A204.1 (cell line): Measurements from ENCODE around the gene SNTG2.

ENCODE experiments used
- FAIRE-seq: peaks from 2 replicates; lab custom pipeline; 2012; peaks lifted over from hg19 to GRCh38; lab: Jason Lieb, UNC

The SNTG2 gene

DNA sequence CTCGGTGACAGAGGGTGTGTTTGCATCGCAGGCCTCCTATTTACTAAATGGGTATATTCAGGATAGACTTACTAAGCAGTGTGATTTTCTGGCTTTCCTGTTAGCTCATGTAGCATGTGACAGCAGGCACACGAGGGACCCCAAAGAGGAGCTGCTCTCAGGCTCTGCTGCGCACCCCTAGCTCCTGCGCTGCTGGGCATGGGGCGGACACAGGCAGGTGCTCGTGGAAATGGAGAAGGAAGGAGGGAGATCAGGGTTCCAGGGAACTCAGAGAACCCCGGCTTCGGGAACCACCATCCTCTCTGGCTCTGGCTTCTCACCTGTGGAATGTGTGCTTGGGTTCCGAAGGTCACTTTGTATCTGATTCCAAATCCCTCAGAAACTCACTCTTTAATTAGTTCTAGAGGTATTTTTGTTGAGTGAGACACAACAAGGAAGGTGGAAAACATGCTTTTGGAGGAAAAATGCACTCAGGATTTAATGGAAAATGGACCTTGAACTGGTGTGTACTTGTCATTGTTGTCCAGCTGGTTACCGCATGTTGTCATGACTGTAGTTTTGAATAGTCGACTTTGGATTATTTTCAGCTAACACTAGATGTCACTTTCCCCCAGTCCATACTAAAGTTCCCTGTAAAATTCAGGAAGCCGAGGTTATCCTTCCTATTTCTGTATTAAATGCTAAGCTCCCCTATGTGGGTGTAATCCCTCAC lies 3.5 kb downstream of the SNTG2 start:
- FAIRE-seq, result peak; percentile 46

DNA sequence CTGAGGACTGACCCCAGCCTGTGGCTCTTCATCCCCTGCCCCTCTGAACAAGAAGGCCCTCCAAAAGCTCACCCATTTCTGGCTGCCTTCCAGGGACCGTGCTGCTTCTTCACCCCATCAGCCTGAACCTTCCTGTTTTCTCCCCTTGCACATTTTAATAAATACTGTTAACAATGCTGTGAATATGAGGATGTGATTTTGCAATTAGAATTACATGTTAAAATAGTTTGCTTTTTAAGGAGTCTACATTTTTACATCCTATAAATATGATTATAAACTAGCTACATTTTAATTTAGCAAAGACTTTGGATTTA lies 4.0 kb downstream of the SNTG2 start:
- FAIRE-seq, result no peak

DNA sequence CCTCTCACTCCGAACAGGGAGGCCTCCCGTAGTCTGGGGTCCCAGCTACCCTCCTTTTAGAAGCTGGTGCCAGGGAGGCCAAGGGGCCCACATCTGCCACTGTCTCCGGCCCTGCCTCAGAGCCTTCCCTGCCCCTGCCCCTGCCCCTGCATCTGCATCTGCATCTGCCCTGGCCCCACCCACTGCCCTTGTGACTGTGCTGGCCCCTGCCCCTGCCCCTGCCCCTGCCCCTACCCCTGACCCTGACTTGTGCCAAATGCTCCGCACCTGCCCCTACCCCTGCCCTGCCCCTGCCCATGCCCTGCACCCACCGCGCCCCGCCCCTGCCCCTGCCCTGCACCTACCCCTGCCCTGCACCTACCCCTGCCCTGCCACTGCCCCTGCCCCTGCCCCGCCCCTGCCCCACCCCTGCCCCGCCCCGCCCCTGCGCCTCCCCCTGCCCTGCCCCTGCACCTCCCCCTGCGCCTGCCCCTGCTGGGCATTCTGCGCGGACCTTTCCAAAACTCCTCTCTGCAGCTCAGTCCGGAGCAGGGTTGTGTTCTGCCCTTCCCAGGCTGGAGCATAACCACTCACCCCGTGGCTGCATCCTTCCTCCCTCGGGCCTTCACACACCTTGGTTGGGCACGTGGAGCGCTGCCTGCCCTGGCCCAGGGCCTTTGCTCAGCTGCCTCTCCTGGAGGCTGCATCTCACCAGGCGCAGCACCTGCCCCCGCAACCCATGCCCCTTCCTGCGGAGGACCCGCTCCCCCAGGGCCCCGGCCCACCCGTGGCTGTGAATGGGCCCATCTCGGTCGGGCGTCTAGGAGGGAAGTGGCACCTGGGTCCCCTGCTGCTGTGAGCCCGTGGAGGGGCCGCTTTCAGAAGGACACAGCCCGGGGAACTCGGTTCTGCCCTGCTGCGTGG lies 5.4 kb downstream of the SNTG2 start:
- no peak for FAIRE-seq

DNA sequence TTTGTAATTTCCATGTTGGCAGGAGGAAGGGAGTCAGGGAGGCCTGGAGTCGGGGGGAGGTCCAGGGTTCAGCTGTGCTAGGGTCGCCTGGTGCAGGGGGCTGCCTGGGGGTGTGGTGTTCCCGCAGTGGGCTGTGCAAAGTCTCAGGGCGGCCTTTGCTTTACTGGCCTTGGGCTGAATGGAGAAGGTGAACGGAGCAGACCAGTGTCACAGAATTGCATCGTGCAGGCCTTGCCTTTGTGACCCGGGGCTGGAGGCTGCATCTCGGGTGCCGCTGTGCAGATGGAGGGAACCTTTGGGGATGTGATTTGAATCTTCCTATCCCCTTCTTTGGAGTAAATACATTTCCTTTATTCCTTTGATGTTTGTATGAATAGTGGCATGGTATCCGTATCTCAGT lies 8.8 kb downstream of the SNTG2 start:
- no peak for FAIRE-seq

- FAIRE-seq, result no peak
Observed at GRCh38 chr2:960061-960736, 9.6 kb downstream of the SNTG2 start.

GRCh38 chr2:961786-962185 lies 11.1 kb downstream of the SNTG2 start:
- FAIRE-seq, result no peak

- no peak for FAIRE-seq
Observed at GRCh38 chr2:963876-964275, 13.2 kb downstream of the SNTG2 start.

- no peak for FAIRE-seq
Observed at GRCh38 chr2:964562-964961, 13.9 kb downstream of the SNTG2 start.

GRCh38 chr2:965640-966147 lies 15.0 kb downstream of the SNTG2 start:
- no peak for FAIRE-seq

DNA sequence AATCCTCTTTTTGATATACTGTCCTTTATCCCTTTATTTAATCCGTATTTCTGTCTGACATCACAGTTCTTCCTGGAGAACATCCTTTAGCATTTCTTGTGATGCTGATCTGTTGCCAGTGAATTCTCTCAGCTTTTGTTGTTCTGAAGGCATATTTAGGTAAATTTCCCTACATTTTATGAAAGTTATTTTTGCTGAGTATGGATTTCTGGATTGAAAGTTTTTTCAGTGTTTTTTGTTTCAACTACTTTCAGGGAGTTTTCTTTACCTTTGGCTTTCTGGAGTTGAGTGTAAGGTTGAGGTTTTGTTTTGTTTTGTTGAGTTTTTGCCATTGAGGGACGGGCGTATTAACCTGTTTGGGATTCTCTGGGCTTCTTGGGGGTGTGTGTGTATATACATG lies 22.5 kb downstream of the SNTG2 start:
- FAIRE-seq, result no peak

GRCh38 chr2:974054-974453 lies 23.4 kb downstream of the SNTG2 start:
- FAIRE-seq, result no peak

DNA sequence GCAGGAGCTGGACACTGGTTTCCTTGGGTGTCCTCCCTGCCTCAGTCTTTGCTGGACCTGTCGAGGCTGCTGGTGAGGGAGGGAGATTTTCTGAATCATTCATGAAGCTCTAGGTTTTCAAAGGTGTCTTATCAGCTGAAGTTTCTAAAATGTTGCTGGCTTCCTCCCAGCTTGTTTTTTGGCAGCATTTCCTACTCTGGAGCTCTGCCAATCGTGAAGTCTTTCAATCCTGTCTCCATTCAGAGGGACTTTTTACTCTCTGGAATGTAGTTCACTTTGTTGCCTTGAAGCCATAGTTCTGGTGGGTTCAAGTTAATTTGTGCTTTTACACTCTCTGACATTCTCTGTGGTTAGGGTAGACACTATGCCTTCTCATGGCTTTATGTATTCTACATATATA lies 23.9 kb downstream of the SNTG2 start:
- FAIRE-seq, result no peak

GRCh38 chr2:975095-975494 lies 24.4 kb downstream of the SNTG2 start:
- no peak for FAIRE-seq

DNA sequence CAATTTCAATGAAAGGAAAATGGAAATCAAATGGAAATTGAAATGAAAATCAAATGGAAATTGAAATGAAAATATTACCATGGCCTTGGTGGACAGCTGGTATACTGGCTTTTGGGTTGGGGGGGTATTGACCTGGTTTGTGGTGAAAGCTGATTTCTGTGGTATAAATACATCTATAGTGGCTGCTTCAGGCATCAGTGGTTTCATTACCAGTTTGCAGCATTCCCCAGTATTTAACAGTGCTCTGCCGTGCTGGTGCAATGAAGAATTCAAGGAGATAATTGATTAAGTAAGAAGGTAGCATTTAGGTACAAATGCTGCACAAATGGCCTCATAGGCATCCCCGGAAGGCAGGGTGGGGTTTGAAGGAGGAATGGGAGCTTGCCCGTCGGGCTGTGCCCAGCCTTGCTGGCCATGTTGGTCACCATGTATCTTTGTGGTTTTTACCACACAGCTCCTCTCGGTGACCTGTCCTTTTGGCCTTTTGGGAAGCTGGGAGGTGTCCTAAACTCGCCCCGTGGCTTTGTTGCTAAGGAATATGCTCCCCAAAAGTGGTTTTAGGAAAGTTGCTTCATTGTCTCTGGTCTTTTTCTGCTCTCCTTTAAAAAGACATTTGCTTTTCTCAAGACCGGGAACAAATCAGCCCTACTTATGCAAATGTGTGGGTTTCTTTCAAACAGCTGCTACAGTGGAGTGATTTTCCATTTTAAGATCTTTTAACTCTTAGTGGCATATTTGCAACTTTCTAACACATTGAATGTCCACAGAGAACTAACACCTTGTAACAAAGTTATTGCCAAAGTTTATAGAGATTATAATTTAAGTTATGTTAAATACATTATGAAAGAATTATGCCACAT lies 28.6 kb downstream of the SNTG2 start:
- FAIRE-seq, result no peak

DNA sequence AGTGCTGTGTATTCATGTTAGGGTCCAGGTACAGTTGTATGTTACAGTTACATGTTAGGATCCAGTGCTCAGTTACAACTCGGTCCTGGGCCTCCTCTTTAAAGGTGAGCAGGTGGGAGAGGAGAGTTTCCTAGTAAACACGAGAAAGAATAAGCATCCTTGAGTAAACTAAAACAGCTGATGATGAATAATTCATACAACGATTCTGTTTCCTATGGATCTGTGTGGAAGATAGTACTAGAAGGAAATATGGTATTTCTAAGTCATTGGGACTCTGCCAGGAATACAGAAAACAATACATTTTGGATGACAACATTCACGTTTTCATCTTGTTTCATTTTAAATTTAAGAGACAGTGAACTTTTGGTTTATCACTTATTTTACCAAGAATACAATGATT lies 29.5 kb downstream of the SNTG2 start:
- no peak for FAIRE-seq

GRCh38 chr2:981258-981657 lies 30.6 kb downstream of the SNTG2 start:
- FAIRE-seq, result no peak

- FAIRE-seq, result no peak
Observed at GRCh38 chr2:981759-982158, 31.1 kb downstream of the SNTG2 start.

- FAIRE-seq, result no peak
Observed at GRCh38 chr2:985317-985898, 34.8 kb downstream of the SNTG2 start.

DNA sequence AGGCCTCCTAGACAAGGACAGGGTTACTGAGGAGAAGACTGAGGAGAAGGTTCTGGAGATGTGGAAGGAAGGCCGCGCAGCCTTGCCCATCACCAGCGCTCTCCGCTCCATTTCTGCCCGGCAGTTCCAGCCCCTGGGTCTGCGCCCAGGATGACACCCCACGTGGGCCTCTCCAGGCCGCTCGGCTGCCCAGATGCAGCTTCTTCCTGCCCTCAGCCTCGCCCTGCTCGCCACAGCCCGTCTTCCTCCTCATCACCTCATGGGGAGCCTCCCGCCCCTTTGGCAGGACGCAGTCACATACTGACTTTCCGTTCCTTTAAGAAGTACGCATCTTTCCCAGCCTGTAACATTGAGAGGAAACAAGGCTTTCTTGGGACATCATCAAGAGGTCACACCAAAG lies 37.1 kb downstream of the SNTG2 start:
- no peak for FAIRE-seq

DNA sequence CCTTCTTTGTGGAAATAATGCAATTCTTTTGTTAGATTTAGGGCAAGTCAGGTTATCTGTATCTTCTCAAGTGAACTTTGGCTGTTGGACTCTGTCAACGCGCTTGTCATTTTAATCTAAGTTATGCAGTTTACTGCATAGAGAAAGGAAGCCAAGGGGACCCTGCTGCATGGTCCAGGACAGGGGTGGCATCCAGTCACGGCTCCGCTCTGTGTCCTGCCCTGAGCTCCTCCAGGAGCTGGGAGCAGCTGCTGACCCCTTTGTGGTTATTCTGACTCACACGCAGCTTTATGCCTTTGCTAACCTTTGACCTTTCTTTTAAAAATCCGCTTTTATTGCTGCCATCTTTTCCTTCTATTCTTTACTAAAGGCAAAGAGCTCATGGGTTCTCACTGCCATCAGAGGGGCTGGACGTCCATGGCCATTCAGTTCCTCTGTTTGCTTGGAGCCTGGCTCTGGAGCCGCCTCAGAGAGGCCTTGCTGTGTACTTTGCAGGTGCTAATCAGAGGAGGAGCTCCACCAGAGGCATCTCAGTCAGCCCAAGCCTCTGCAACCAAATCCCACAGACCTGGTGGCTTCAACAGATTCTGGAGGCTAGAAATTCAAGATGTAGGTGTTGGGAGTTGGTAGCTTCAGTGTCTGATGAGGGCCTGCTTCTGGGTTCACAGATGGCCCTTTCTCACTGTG lies 39.3 kb downstream of the SNTG2 start:
- FAIRE-seq, result no peak

GRCh38 chr2:990970-991369 lies 40.3 kb downstream of the SNTG2 start:
- FAIRE-seq, result no peak
